Femur (tissue), 1 donor: ENCODE results near the gene EDAR.

Source experiments
- DNase-seq: peaks from one replicate; pipeline ENCODE4 v3.0.0-alpha.2; 2017

The EDAR gene

GRCh38 chr2:109000738-109001137 is 11.7 kb upstream of the EDAR start:
- DNase-seq: no peak

DNA sequence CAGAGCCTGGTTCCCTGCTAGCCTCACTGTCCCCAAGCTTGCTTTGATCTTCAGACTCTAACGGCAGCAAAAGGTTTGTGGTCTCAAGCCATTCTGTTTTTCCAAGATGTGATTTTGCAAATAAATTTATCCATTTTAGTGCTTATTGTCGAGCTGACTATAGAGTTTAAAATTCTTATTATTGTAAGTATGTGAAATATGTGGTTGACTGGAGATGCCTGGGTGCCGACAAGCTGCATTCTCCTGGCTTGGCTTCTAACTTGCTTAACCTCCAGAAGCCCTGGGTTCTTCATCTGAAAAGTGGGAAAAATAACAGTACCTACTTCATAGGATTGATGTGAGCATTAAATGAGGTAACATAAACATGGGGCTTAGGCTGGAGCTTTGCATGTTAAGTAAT is 9.9 kb upstream of the EDAR start:
- DNase-seq: no peak

- DNase-seq: no peak
These were observed 5.2 kb upstream of the EDAR start for GRCh38 chr2:108994178-108994577.

DNA sequence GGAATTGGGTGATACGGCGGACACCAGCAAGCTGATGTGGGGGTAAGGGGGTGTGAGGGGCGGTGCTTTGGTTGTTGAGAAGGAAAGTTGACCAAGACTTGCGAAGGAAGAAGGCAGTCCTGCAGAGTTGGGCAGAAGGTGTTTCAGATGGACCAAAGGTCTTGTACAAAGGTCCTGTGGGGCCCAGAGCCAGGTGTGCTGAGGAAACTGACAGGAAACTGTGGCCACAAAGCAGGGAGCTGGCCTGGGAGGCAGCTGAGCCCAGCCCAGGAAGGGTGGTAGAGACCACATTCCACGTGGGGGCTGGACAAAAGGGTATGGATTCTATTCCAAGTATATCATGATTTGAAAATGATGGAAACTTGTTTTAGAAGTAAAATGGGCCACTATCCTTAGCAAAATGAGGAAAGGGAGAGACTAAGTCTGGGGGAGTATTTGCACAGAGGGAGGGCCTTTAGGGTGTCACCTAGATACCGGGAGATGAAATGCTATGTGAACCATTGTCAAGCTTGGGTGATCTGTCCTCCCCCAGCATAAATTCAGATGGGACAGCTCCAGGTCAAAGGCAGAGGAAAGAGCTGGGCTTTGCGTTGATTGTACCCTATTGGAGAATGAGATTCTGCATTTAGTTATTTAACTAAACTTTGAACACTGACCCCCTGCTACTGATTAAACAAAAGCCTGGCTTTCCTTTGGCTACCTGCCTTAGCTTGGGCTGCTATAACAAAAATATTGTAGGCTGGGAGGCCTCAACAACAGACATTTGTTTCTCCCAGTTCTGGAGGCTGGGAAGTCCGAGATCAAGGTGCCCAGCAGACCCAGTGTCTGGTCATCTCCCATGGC is 4.3 kb upstream of the EDAR start:
- DNase-seq: no peak

- no peak for DNase-seq
These were observed 784 bp downstream of the EDAR start for GRCh38 chr2:108988076-108988795.

- no peak for DNase-seq
These were observed 2.0 kb downstream of the EDAR start for GRCh38 chr2:108986916-108987510.

DNA sequence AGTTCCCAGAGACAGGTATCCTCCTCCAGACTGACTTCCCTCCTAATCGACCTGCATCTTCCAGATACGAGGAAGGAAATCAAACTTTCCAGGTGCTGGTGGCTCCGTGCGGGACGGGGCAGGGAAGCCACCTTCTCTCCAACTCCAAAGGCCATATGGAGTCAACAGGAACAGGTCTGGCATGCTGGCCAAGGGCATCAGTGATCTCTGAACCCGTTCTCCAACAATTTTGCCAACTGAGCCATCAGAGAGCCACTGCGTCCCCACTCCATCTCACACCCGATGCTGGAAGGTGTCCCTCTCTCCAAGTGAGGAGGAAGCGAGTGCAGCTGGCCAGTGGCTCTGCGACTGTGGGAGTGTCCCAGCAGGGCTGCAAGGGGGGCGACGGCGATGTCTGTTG is 5.4 kb downstream of the EDAR start:
- no peak for DNase-seq

- DNase-seq: no peak
These were observed 6.0 kb downstream of the EDAR start for GRCh38 chr2:108983061-108983460.

DNA sequence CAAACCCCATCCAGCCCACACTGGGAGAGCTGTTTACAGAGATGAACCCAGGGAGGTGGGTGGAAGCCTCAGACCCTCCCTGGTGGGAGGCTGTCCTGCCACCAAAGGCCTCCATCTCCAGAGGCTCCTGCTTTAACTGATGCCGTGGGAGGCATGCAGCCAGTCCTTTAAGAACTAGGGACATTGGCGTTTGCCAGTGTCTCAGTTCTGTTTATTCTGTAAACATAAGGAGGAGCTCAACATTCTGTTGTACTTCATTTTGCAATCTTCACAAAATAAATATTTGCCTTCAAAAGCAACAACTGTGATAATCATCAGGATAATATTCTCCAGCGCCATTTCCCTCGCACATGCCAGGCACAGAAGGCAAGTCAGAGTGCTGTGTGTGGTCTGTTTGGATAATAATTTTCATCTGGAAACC is 6.8 kb downstream of the EDAR start:
- no peak for DNase-seq

GRCh38 chr2:108981846-108982245 is 7.2 kb downstream of the EDAR start:
- no peak for DNase-seq

- no peak for DNase-seq
These were observed 8.9 kb downstream of the EDAR start for GRCh38 chr2:108980076-108980475.

DNA sequence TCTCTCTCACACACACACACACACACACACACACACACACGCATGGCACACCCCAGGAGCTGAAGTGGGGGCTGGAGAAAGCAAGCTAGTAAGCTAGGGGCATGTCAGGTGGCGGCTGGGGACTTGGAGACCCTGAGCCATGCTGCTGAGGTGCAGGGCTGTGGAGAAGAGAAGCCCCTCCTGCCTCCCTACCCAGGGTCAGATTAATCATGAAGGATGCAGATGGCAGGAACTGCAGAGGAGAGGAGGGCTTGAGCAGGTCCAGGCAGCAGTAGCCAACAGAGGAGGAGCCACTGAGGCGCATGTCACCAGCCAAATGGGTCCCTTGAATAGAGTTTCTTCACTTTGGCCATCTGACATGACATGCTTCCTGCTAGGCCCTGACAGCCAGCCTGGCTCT is 9.6 kb downstream of the EDAR start:
- no peak for DNase-seq

DNA sequence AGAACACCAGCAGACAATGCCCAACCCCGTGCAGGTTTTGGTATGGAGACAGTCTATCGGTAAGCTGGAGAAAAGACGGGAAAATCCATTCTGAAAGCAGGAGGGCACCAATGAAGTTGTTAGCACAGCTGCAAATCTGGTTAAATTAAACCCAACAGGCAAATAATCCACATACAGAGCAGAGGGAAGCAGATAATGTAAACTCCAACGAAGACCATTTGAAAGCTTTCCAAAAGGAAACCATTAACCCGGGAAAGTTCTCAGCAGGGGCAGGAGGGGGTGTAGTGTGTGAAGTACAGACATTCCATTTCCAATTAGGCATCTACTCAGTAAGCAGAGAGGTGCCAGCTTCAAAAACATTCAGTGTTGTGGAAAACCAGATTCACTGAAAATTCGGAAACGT is 10.3 kb downstream of the EDAR start:
- no peak for DNase-seq

- DNase-seq: no peak
These were observed 13.2 kb downstream of the EDAR start for GRCh38 chr2:108975613-108976435.

- DNase-seq: no peak
These were observed 14.3 kb downstream of the EDAR start for GRCh38 chr2:108974674-108975073.

GRCh38 chr2:108972663-108973062 is 16.4 kb downstream of the EDAR start:
- DNase-seq: no peak

GRCh38 chr2:108971661-108972566 is 17.1 kb downstream of the EDAR start:
- no peak for DNase-seq

GRCh38 chr2:108970369-108970768 is 18.7 kb downstream of the EDAR start:
- no peak for DNase-seq

DNA sequence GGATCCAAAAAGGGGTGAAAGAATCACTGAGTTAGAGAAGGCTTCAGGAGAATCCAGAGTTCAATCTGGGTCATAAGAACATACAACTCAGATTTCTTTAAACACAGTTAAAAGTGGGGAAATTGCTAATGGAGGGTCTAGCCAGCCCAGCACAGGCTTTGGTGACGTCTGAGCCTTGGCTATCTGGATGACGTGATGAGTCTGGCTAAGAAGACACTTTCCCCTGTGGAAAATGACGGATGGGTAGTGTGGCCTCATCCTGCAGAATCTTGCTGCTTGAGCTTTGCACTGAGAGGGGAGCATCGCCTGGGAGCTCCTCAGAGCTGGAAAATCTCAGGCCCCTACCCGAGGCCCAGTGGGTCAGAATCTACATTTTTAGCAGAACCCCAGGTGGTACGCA is 19.2 kb downstream of the EDAR start:
- no peak for DNase-seq

- DNase-seq: no peak
These were observed 20.4 kb downstream of the EDAR start for GRCh38 chr2:108968619-108969018.

GRCh38 chr2:108967757-108968156 is 21.3 kb downstream of the EDAR start:
- DNase-seq: no peak
